Measurements from ENCODE around the gene STAG1.
"Not testable (repeated sequence)": the region's sequence is repeated elsewhere in the genome, so short reads cannot be mapped to it uniquely, and the experiment has no call there.

Gene STAG1

GRCh38 chr3:136490646-136491405, 261.4 kb downstream of the STAG1 start:
- DNase-seq: no peak

GRCh38 chr3:136485777-136486176, 266.4 kb downstream of the STAG1 start:
- DNase-seq: no peak

GRCh38 chr3:136476280-136476679, 275.9 kb downstream of the STAG1 start:
- DNase-seq: no peak

- not testable (repeated sequence) for DNase-seq
Observed at GRCh38 chr3:136474876-136475275, 277.3 kb downstream of the STAG1 start.

GRCh38 chr3:136473716-136474326, 278.4 kb downstream of the STAG1 start:
- DNase-seq: no peak

GRCh38 chr3:136465296-136465695, 286.9 kb downstream of the STAG1 start:
- DNase-seq: no peak

- DNase-seq: no peak
Observed at GRCh38 chr3:136464502-136464901, 287.7 kb downstream of the STAG1 start.

- no peak for DNase-seq
Observed at GRCh38 chr3:136463170-136463569, 289.0 kb downstream of the STAG1 start.

GRCh38 chr3:136457793-136458192, 294.4 kb downstream of the STAG1 start:
- no peak for DNase-seq

GRCh38 chr3:136456196-136456595, 296.0 kb downstream of the STAG1 start:
- DNase-seq: no peak

GRCh38 chr3:136444581-136444980, 307.6 kb downstream of the STAG1 start:
- no peak for DNase-seq

- DNase-seq: no peak
Observed at GRCh38 chr3:136437043-136437442, 315.1 kb downstream of the STAG1 start.

- DNase-seq: no peak
Observed at GRCh38 chr3:136434429-136434828, 317.7 kb downstream of the STAG1 start.

- DNase-seq: no peak
Observed at GRCh38 chr3:136432685-136433084, 319.5 kb downstream of the STAG1 start.

- DNase-seq: no peak
Observed at GRCh38 chr3:136428167-136428566, 324.0 kb downstream of the STAG1 start.

GRCh38 chr3:136427236-136427635, 324.9 kb downstream of the STAG1 start:
- DNase-seq: no peak

GRCh38 chr3:136414476-136414875, 337.7 kb downstream of the STAG1 start:
- no peak for DNase-seq

- DNase-seq: no peak
Observed at GRCh38 chr3:136412307-136412706, 339.9 kb downstream of the STAG1 start.

- no peak for DNase-seq
Observed at GRCh38 chr3:136409549-136409948, 342.6 kb downstream of the STAG1 start.

GRCh38 chr3:136404056-136404455, 348.1 kb downstream of the STAG1 start:
- no peak for DNase-seq

GRCh38 chr3:136396916-136397315, 355.3 kb downstream of the STAG1 start:
- DNase-seq: no peak

- no peak for DNase-seq
Observed at GRCh38 chr3:136390574-136390973, 361.6 kb downstream of the STAG1 start.

- DNase-seq: no peak
Observed at GRCh38 chr3:136387031-136387430, 365.1 kb downstream of the STAG1 start.

GRCh38 chr3:136385457-136385856, 366.7 kb downstream of the STAG1 start:
- DNase-seq: no peak

- DNase-seq: no peak
Observed at GRCh38 chr3:136381051-136381450, 371.1 kb downstream of the STAG1 start.

Data from CD4-positive, alpha-beta T cell treated with Interleukin-15 for 1 hour (primary cell).